GM21723 (cell line): ENCODE data around the gene TMEM220.
"Not testable (repeated sequence)": the region's sequence is repeated elsewhere in the genome, so short reads cannot be mapped to it uniquely, and the experiment has no call there.

ENCODE experiments used
- ATAC-seq: cut with Tn5 transposase; IDR thresholded peaks from one replicate; pipeline ENCODE4 v1.9.1; 2021; ENCODE audit warnings: mild to moderate bottlenecking, moderate library complexity; ENCODE audit not compliant: unreplicated experiment

TMEM220 gene

GRCh38 chr17:10731408-10731879, 1.6 kb upstream of the TMEM220 start:
- no peak for ATAC-seq

- ATAC-seq: not testable (repeated sequence)
These were observed 424 bp upstream of the TMEM220 start for GRCh38 chr17:10730247-10730646.

GRCh38 chr17:10728331-10728892, 1.4 kb downstream of the TMEM220 start:
- ATAC-seq: no peak

GRCh38 chr17:10727192-10727591, 2.6 kb downstream of the TMEM220 start:
- no peak for ATAC-seq

- no peak for ATAC-seq
These were observed 3.6 kb downstream of the TMEM220 start for GRCh38 chr17:10726196-10726595.

GRCh38 chr17:10725262-10725661, 4.6 kb downstream of the TMEM220 start:
- no peak for ATAC-seq

- ATAC-seq: no peak
These were observed 5.2 kb downstream of the TMEM220 start for GRCh38 chr17:10724546-10725195.

GRCh38 chr17:10718547-10718946, 11.3 kb downstream of the TMEM220 start:
- ATAC-seq: no peak

- no peak for ATAC-seq
These were observed 13.6 kb downstream of the TMEM220 start for GRCh38 chr17:10716218-10716617.

GRCh38 chr17:10713318-10713717, 16.5 kb downstream of the TMEM220 start:
- no peak for ATAC-seq

GRCh38 chr17:10705727-10706126, 24.1 kb downstream of the TMEM220 start:
- no peak for ATAC-seq

- no peak for ATAC-seq
These were observed 27.2 kb downstream of the TMEM220 start for GRCh38 chr17:10702574-10702973.

GRCh38 chr17:10699856-10700255, 30.0 kb downstream of the TMEM220 start:
- no peak for ATAC-seq

- no peak for ATAC-seq
These were observed 31.6 kb downstream of the TMEM220 start for GRCh38 chr17:10698096-10698818.

- ATAC-seq: peak; percentile 96
These were observed 32.4 kb downstream of the TMEM220 start, which contains the start of the genes ADPRM and SCO1 for GRCh38 chr17:10697092-10698081. ADPRM (plus strand) TSS chr17:10697594; CDS start chr17:10704927, 7,333 bp downstream. SCO1 (minus strand) TSS chr17:10697533; CDS start chr17:10697507, 26 bp downstream.

- ATAC-seq: not testable (repeated sequence)
These were observed 33.9 kb downstream of the TMEM220 start for GRCh38 chr17:10695875-10696407.

GRCh38 chr17:10687499-10687898, 42.3 kb downstream of the TMEM220 start:
- ATAC-seq: no peak

- no peak for ATAC-seq
These were observed 46.0 kb downstream of the TMEM220 start for GRCh38 chr17:10683853-10684252.

GRCh38 chr17:10681866-10682446, 47.9 kb downstream of the TMEM220 start:
- ATAC-seq: no peak

GRCh38 chr17:10674704-10675103, 55.1 kb downstream of the TMEM220 start:
- no peak for ATAC-seq
